K562 (cell line): ENCODE data around the gene ST8SIA4. TPM values are rescaled to one million over a fixed set of nuclear protein-coding genes. Genes with fewer than 3 reads are reported as not detected.
A peak's percentile ranks its signal among the peaks of the same experiment; 100 is the strongest.

ENCODE experiments used
- ATAC-seq: fragments of 200-7000 bp; cut with Tn5 transposase; 3 replicates; pipeline ENCODE4 v1.9.1; 2020; ENCODE audit warnings: moderate library complexity
- BruUV-seq: library from RNA; stranded (reverse); fragments of 400-500 nt; replicated peaks from 2 replicates; lab custom pipeline; 2021; lab: Mats Ljungman, UMichigan
- CTCF ChIA-PET: fragments of 300-600 bp; formaldehyde crosslinking; extraction: SDS; loops from one replicate; lab custom pipeline; 2021; ENCODE audit warnings: low intra/inter-chr PET ratio; lab: Yijun Ruan, JAX
- POLR2A ChIA-PET: fragments of 300-600, 350-650 bp; sonication (Branson Sonifier 250); formaldehyde crosslinking; extraction: SDS; loops from one replicate; lab custom pipeline; 2021; ENCODE audit warnings: antibody characterized with exemption, inconsistent platforms; lab: Yijun Ruan, JAX
- DNase-seq, 4 experiments: peaks; one replicate each; pipeline versions ENCODE4 v3.0.0 to v3.0.0-alpha.2; 2011 to 2018; ENCODE audit warnings: low spot score in 3 of 4, mixed read lengths in 3 of 4; ENCODE audit errors: extremely low read depth in 1 of 4
- FAIRE-seq: peaks from 2 replicates; lab custom pipeline; 2011; peaks lifted over from hg19 to GRCh38; lab: Jason Lieb, UNC
- H2AFZ ChIP-seq: 2 replicates; pipeline ENCODE4 v1.6.0; 2011; ENCODE audit warnings: low read depth, low read length, control low read depth, inconsistent platforms
- H3K27ac ChIP-seq: fragments of 200-600 bp; 3 replicates; pipeline ENCODE4 v1.8.0; 2011; ENCODE audit warnings: low read depth, mild to moderate bottlenecking, control low read depth, inconsistent platforms, low read length, moderate library complexity, mixed read lengths; ENCODE audit errors: extremely low read depth
- H3K27me3 ChIP-seq, 2 experiments: fragments of 300-600 bp in 1 of 2; 2 replicates in 1 of 2; 3 replicates in 1 of 2; pipeline versions ENCODE4 v1.6.0 to v1.8.0; 2011; ENCODE audit warnings: inconsistent platforms in 2 of 2, low read length in 2 of 2, mild to moderate bottlenecking in 1 of 2, mixed read lengths in 1 of 2, moderate library complexity in 1 of 2; ENCODE audit not compliant: control insufficient read depth in 2 of 2, insufficient read depth in 2 of 2
- H3K36me3 ChIP-seq: fragments of 300-600 bp; 3 replicates; pipeline ENCODE4 v1.8.0; 2011; ENCODE audit warnings: mild to moderate bottlenecking, low read length, inconsistent platforms; ENCODE audit not compliant: control insufficient read depth, insufficient read depth
- H3K4me1 ChIP-seq, 2 experiments: fragments of 200-600 bp in 1 of 2; replicated peaks in 1 of 2; 2 replicates in 1 of 2; 3 replicates in 1 of 2; pipeline versions ENCODE4 v1.5.1 to v1.8.0; 2011; ENCODE audit warnings: inconsistent platforms in 2 of 2, low read length in 2 of 2, mild to moderate bottlenecking in 1 of 2, mixed read lengths in 1 of 2, moderate library complexity in 1 of 2; ENCODE audit not compliant: control insufficient read depth in 2 of 2, insufficient read depth in 2 of 2
- H3K4me2 ChIP-seq: 2 replicates; pipeline ENCODE4 v1.6.1; 2011; ENCODE audit warnings: low read length, control low read depth, inconsistent platforms, mixed read lengths; ENCODE audit not compliant: insufficient read depth
- H3K4me3 ChIP-seq: fragments of 200-600 bp; sonication (generic), shearing (Covaris generic); 2 replicates; pipeline ENCODE4 v1.5.1; 2016; ENCODE audit warnings: control low read depth, inconsistent platforms
- H3K79me2 ChIP-seq: fragments of 200-600 bp; 3 replicates; pipeline ENCODE4 v1.8.0; 2011; ENCODE audit warnings: low read length, inconsistent platforms; ENCODE audit not compliant: control insufficient read depth, insufficient read depth
- H3K9ac ChIP-seq, 2 experiments: 2 replicates each; pipeline versions ENCODE4 v1.6.0 to v1.6.1; 2011; ENCODE audit warnings: low read depth in 2 of 2, low read length in 2 of 2, control low read depth in 1 of 2, inconsistent platforms in 1 of 2, mild to moderate bottlenecking in 1 of 2, mixed read lengths in 1 of 2; ENCODE audit not compliant: insufficient read depth in 1 of 2
- H3K9me1 ChIP-seq: one replicate; pipeline ENCODE4 v1.6.0; 2011; ENCODE audit warnings: inconsistent platforms, mild to moderate bottlenecking, low read length, moderate library complexity; ENCODE audit not compliant: control insufficient read depth, insufficient read depth
- H3K9me3 ChIP-seq: replicated peaks from 2 replicates; pipeline ENCODE4 v1.5.1; 2011; ENCODE audit warnings: low read depth, low read length, inconsistent platforms; ENCODE audit not compliant: control insufficient read depth, insufficient read depth
- H4K20me1 ChIP-seq: replicated peaks from 2 replicates; pipeline ENCODE4 v1.6.1; 2011; ENCODE audit warnings: low read length, inconsistent platforms, mixed read lengths; ENCODE audit not compliant: control insufficient read depth, insufficient read depth
- ATF7 ChIP-seq: fragments of 450-650 bp; IDR thresholded peaks from 2 replicates; pipeline ENCODE4 v1.7.1; 2014; ENCODE audit warnings: mild to moderate bottlenecking, moderate library complexity
- ELF1 ChIP-seq: fragments of 200-800 bp; sonication (Bioruptor generic); IDR thresholded peaks from 2 replicates; pipeline ENCODE4 v1.6.1; 2016; ENCODE audit warnings: missing genetic modification characterization, missing compliant biosample characterization
- ETV1 ChIP-seq: fragments of 450-650 bp; conservative IDR thresholded peaks from 2 replicates; pipeline ENCODE4 v1.6.1; 2016; ENCODE audit warnings: missing genetic modification characterization, control low read depth, low read depth, missing compliant biosample characterization
- POU5F1 ChIP-seq: fragments of 150-350 bp; IDR thresholded peaks from 2 replicates; pipeline ENCODE4 v1.6.1; 2014; ENCODE audit warnings: borderline replicate concordance, low read length, low read depth, mild to moderate bottlenecking; ENCODE audit not compliant: partially characterized antibody
- RAD21 ChIP-seq, 2 experiments: fragments of 250-450 bp in 1 of 2; fragments of 450-650 bp in 1 of 2; sonication (Bioruptor Pico) in 1 of 2; formaldehyde crosslinking in 1 of 2; IDR thresholded peaks in 1 of 2; conservative IDR thresholded peaks in 1 of 2; 2 replicates each; pipeline versions ENCODE4 v1.4.0 to v1.8.0; 2020 to 2022; ENCODE audit warnings: mild to moderate bottlenecking in 2 of 2, moderate library complexity in 1 of 2
- ZFP1 ChIP-seq: fragments of 450-650 bp; formaldehyde crosslinking; IDR thresholded peaks from 2 replicates; pipeline ENCODE4 v1.4.0; 2020; ENCODE audit warnings: mild to moderate bottlenecking, mixed read lengths
- ZNF830 ChIP-seq: fragments of 250-450 bp; sonication (Bioruptor Pico); IDR thresholded peaks from 2 replicates; pipeline ENCODE4 v1.5.0; 2021; ENCODE audit warnings: mild to moderate bottlenecking
- WGBS: fragments of 100-300 bp; shearing (Covaris generic); methylation state at CpG from one replicate; pipeline ENCODE4 v1.1.6; 2016; ENCODE audit warnings: low coverage, mixed read lengths; ENCODE audit not compliant: insufficient coverage; ENCODE audit errors: missing lambda C conversion rate; 5-methylcytosine and 5-hydroxymethylcytosine counted together
- in situ Hi-C: fragments of 300-500 bp; cut with MboI; formaldehyde crosslinking; loops from 4 replicates; pipeline ENCODE4 v1.15.0; 2018; ENCODE audit warnings: inconsistent platforms, mixed read lengths
- intact Hi-C: fragments of 100-400 bp; cut with micrococcal nuclease; formaldehyde crosslinking; loops from 2 replicates; pipeline ENCODE4 v1.14.2; 2022
- polyA plus RNA-seq, 8 experiments: library from polyadenylated mRNA; depleted of rRNA in 4 of 8; stranded (reverse) in 5 of 8; unstranded in 3 of 8; fragments of >200 nt; fragmentation: Nextera tagmentation in 2 of 8; fragmentation: Illumina TruSeq in 1 of 8; extraction: Ambion mirVana in 2 of 8; extraction: Trizol in 1 of 8; gene quantifications; 2 replicates each; pipeline versions ENCODE4 v1.2.1 to v1.2.3, GENCODE V29; 2011 to 2014; ENCODE audit warnings: inconsistent platforms in 1 of 8, missing spikeins in 1 of 8
- total RNA-seq, 7 experiments: library from RNA; depleted of rRNA in 6 of 7; stranded (reverse); fragments of >200 nt in 6 of 7; fragmentation: Illumina TruSeq in 2 of 7; extraction: Trizol in 2 of 7; gene quantifications; 2 replicates each; pipeline versions ENCODE4 v1.2.1 to v1.2.3, GENCODE V29; 2011 to 2021; ENCODE audit warnings: low replicate concordance in 1 of 7
- TF ChIP-seq, protein P1 (sequence below): fragments of 450-650 bp; conservative IDR thresholded peaks from 2 replicates; pipeline ENCODE4 v1.6.1; 2016; ENCODE audit warnings: missing genetic modification characterization, low read depth, mild to moderate bottlenecking, control low read depth, missing compliant biosample characterization

Gene ST8SIA4
- total and polyA plus RNA-seq, 9 of the 15 experiments (the other 6 are each of a cell fraction or from before 2014, with no cell fraction given) = 0.22 to 2.0 (median 0.54) TPM

GRCh38 chr5:100900142-100900795, 2.8 kb downstream of the ST8SIA4 start:
- no peaks in the 10 kb centered on the region for H3K27me3 ChIP-seq
- intact Hi-C loops (loop anchor here (10.0 kb wide), 1 partner anchor 285 kb away; no protein-coding TSS in a partner anchor), in situ Hi-C loops (no loop called here)
- H3K9me3 ChIP-seq = no peaks in the 10 kb centered on the region
- H3K4me3 ChIP-seq = no peak overlapping the region; the same call in 1 of the 2 replicates
- DNase-seq (peak in 1 of 4 experiments; percentile 16), FAIRE-seq (no peak), ATAC-seq (peak; percentile 27)
- WGBS = 0% methylated on average over 17 of the region's 19 CpGs
- H3K9me1 ChIP-seq = no peaks in the 10 kb centered on the region
- CTCF ChIA-PET = no interaction called here
- peak overlapping the region; percentile 68 for H2AFZ ChIP-seq
- no peaks in the 10 kb centered on the region for H3K36me3 ChIP-seq
- no peaks in the 10 kb centered on the region; the same call in 2 of the 3 replicates for H3K79me2 ChIP-seq
- H3K4me2 ChIP-seq = peak overlapping the region; percentile 53; the same call in 1 of the 2 replicates
- BruUV-seq = no TSS peak
- peak overlapping the region; percentile 51; the same call in 2 of the 3 replicates for H3K27ac ChIP-seq
- H4K20me1 ChIP-seq = no peaks in the 10 kb centered on the region
- H3K9ac ChIP-seq = peak overlapping the region; percentile 34 to 82; a peak in 3 of 4 replicates
- H3K4me1 ChIP-seq = peaks cover 0 to 8% of the 10 kb centered on the region in 2 experiments; a peak in 2 of 5 replicates
- POLR2A ChIA-PET = interaction anchor here (0.8 to 1.0 kb wide), 2 partner anchors 9 to 19 kb away, joined by 3 to 5 read pairs; no protein-coding TSS in a partner anchor
- TF ChIP-seq POU5F1 (no peak), RAD21 (CRISPR knock-in tag; conservative IDR thresholded peaks at IDR 0.05 in 1 of 2, IDR thresholded peaks at IDR 0.05 in 1 of 2) (peak in 1 of 2 experiments; percentile 26; a peak in 1 of 4 replicates), ETV1 (no peak), ZFP1 (no peak), ELF1 (tag) (no peak), ZNF830 (CRISPR knock-in tag) (no peak), ATF7 (no peak)
- TF ChIP-seq, protein P1, sequence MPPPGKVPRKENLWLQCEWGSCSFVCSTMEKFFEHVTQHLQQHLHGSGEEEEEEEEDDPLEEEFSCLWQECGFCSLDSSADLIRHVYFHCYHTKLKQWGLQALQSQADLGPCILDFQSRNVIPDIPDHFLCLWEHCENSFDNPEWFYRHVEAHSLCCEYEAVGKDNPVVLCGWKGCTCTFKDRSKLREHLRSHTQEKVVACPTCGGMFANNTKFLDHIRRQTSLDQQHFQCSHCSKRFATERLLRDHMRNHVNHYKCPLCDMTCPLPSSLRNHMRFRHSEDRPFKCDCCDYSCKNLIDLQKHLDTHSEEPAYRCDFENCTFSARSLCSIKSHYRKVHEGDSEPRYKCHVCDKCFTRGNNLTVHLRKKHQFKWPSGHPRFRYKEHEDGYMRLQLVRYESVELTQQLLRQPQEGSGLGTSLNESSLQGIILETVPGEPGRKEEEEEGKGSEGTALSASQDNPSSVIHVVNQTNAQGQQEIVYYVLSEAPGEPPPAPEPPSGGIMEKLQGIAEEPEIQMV (tag) = no peak
